ENCODE data around the gene CLEC1B. TPM values are rescaled to one million over a fixed set of nuclear protein-coding genes. Genes with fewer than 3 reads are reported as not detected.
"Not testable (repeated sequence)": the region's sequence is repeated elsewhere in the genome, so short reads cannot be mapped to it uniquely, and the experiment has no call there.

The CLEC1B gene
- polyA plus RNA-seq, 4 donors, result 0.49 to 1.8 (median 0.79) TPM

DNA sequence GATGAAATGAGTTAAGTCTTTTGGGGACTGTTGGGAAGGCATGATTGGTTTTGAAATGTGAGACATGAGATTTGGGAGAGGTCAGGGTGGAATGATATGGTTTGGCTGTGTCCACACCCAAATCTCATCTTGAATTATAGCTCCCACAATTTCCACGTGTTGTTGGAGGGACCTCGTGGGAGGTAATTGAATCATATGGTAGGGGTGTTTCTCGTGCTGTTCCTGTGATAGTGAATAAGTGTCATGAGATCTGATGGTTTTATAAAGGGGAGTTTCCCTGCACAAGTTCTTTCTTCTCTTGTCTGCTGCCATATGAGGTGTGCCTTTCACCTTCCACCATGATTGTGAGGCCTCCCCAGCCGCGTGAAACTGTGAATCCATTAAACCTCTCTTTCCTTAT lies 22.3 kb downstream of the CLEC1B start:
- DNase-seq (ENCODE audit: low read depth in 4 of 4, low spot score in 3 of 4), result not testable (repeated sequence)

GRCh38 chr12:9975614-9976013 lies 23.3 kb downstream of the CLEC1B start:
- no peak for DNase-seq (ENCODE audit: low read depth in 4 of 4, low spot score in 3 of 4)

GRCh38 chr12:9974731-9975130 lies 24.2 kb downstream of the CLEC1B start:
- not testable (repeated sequence) for DNase-seq (ENCODE audit: low read depth in 4 of 4, low spot score in 3 of 4)

- no peak for DNase-seq (ENCODE audit: low read depth in 4 of 4, low spot score in 3 of 4)
Observed at GRCh38 chr12:9973949-9974348, 25.0 kb downstream of the CLEC1B start.

GRCh38 chr12:9971181-9971580 lies 27.7 kb downstream of the CLEC1B start, which contains the start of gene CLEC12A:
CLEC12A (plus strand) TSS chr12:9971409; CDS start chr12:9971597, 188 bp downstream.
- DNase-seq (ENCODE audit: low read depth in 4 of 4, low spot score in 3 of 4), result no peak

- DNase-seq (ENCODE audit: low read depth in 4 of 4, low spot score in 3 of 4), result no peak
Observed at GRCh38 chr12:9969673-9970072, 29.2 kb downstream of the CLEC1B start.

- DNase-seq (ENCODE audit: low read depth in 4 of 4, low spot score in 3 of 4), result no peak
Observed at GRCh38 chr12:9961901-9962300, 37.0 kb downstream of the CLEC1B start.

GRCh38 chr12:9961106-9961505 lies 37.8 kb downstream of the CLEC1B start:
- no peak for DNase-seq (ENCODE audit: low read depth in 4 of 4, low spot score in 3 of 4)

DNA sequence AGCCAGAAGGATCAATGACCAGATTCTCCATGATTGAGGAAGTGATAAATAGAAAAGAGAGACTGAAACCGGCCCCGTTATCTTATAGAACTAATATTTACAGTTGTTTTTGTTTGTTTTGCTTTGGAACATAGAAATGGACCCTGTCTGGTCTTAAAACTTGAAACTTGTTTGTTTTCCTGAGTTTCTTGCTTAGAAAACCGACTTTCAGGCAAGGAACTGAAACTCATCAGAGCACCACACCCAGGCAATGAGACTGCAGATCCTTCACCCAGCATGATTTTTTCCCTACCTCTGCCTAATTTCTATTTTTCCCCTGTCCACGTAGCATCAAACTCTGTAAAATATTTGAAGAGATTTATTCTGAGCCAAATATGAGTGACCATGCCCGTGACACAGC lies 38.3 kb downstream of the CLEC1B start:
- DNase-seq (ENCODE audit: low read depth in 4 of 4, low spot score in 3 of 4), result no peak

DNA sequence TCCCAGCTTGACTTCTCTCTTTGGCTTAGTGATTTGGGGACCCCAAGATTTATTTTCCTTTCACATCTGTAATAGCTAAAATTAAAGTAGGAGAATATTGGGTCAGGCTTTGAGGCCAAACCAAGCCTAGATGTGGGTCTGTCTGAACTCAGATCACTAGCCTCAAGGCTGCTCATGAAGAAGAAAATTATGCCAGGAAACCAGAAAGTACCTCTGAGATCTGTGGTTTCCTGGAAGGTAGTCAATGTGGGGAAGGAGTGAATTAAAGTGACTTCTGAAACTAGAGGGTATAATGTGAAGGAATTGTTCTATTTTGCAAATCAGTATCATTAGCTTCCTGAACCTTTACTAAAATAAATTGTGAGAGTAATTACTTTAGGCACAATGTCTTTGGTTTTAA lies 41.1 kb downstream of the CLEC1B start:
- DNase-seq (ENCODE audit: low read depth in 4 of 4, low spot score in 3 of 4), result no peak

DNA sequence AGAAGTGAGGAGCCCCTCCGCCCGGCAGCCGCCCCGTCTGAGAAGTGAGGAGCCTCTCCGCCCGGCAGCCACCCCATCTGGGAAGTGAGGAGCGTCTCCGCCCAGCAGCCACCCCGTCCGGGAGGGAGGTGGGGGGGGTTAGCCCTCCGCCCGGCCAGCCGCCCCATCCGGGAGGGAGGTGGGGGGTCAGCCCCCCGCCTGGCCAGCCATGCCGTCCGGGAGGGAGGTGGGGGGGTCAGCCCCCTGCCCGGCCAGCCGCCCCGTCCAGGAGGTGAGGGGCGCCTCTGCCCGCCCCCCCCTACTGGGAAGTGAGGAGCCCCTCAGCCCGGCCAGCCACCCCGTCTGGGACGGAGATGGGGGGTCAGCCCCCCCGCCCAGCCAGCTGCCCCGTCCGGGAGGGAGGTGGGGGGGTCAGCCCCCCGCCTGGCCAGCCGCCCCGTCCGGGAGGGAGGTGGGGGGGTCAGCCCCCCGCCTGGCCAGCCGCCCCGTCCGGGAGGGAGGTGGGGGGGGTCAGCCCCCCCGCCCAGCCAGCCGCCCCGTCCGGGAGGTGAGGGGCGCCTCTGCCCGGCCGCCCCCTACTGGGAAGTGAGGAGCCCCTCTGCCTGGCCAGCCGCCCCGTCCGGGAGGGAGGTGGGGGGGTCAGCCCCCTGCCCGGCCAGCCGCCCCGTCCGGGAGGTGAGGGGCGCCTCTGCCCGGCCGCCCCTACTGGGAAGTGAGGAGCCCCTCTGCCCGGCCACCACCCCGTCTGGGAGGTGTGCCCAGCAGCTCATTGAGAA lies 45.8 kb downstream of the CLEC1B start:
- DNase-seq (ENCODE audit: low read depth in 4 of 4, low spot score in 3 of 4), result not testable (repeated sequence)

DNA sequence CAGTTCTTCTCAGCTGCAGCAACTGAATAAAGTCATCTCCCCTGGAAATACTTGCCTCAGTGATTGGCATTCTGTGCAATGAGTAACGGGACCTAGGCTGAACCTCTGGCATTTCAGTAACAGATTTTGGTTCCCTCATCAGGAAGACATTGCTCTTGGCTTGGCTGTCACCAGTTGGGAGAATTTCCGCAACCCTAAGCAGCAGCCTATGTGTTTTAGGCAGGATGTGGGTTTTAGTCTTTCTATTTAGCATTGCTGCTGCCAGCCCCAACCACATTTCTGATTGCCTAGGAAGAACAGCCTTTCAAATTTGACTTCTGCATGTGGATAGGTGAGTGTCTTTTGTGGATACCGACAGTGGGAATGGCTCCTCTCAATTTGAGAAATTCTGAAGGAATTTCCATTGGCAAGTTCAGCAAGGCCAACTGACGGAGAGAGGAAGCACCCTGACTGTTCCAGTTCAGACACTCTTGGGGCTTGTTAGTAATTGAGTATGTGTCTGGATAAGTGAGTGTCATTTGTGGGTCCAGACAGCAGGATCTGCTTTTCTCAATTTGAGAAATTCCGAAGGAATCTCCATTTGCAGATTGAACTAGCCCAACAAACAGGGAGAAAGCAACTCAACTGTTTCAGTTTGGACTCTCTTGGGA lies 47.8 kb downstream of the CLEC1B start:
- no peak for DNase-seq (ENCODE audit: low read depth in 4 of 4, low spot score in 3 of 4)

DNA sequence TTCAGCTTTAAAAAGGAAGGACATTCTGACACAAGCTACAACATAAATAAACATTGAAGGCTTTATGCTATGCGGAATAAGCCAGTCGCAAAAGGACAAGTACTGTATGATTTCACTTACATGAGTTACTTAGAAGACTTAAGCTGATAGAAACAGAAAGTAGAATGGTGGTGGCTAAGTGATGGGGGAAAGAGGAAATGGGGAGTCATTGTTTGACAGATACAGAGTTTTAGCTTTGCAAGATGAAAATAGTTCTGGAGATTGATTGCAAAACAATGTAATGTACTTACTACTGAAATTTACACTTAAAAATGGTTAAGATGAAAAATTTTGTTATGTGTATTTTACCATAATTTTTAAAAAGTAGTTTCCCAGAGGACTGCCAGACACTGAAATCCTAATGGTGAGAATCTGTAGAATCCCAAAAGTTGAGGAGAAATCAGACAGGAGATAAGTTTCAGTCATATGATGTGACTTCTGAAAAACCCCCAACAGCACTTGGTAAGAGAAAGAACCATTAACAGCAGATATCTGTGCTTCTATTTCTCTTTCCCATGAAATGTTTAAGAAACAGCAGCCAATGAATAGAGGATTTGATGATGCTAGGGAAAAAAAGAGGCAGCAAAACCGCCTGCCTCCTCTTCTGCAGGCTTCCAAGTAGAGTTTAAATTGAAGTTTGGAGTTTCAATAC lies 50.2 kb downstream of the CLEC1B start:
- DNase-seq (ENCODE audit: low read depth in 4 of 4, low spot score in 3 of 4), result no peak

DNA sequence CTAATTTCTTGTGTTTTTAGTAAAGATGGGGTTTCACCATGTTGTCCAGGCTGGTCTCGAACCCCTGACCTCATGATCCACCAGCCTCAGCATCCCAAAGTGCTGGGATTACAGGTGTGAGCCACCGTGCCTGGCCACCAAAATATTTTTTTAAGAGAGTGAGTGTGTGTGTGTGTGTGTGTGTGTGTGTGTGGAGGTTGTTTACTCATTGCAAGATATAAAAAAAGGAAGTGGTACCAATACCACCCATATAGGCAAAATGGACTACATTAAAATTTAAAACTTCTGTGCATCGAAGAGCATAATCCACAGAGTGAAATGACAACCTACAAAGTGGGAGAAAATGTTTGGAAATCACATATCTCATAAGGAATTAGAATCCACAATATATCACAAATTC lies 51.2 kb downstream of the CLEC1B start:
- no peak for DNase-seq (ENCODE audit: low read depth in 4 of 4, low spot score in 3 of 4)

DNA sequence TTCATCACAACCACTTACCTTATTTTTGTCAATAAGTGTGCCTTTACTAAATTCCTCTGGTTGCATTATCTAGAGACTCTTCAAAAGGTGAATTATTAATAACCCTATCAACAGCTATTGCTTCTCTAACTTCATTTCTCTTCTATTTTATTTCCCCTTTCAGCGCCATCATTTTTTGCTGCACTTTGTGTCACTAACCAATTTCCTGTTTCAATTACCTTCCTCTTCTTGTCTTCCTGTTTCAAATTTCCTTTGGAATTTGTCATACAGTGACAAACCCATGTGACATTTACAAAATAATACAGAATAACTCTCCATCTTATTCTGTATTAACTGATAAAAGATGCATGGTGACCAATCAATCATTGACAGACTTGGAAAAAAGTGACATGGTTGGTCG lies 54.5 kb downstream of the CLEC1B start:
- no peak for DNase-seq (ENCODE audit: low read depth in 4 of 4, low spot score in 3 of 4)

- DNase-seq (ENCODE audit: low read depth in 4 of 4, low spot score in 3 of 4), result no peak
Observed at GRCh38 chr12:9943240-9943639, 55.7 kb downstream of the CLEC1B start.

Other genes starting within 250 kb of the CLEC1B start
- gene CD69, start 238.2 kb downstream of the CLEC1B start, polyA plus RNA-seq (ENCODE audit: insufficient read length in 4 of 4), result 1 to 10 TPM; 1.4 to 8.8 (median 1.6) TPM
- gene KLRF1, start 171.6 kb downstream of the CLEC1B start, polyA plus RNA-seq (ENCODE audit: insufficient read length in 4 of 4), result 1 to 10 TPM in 2 of 4 donors, under 1 TPM in 2; 0.42 to 1.3 (median 0.84) TPM
- 1 to 10 TPM; 2.6 to 4.2 (median 3.6) TPM for gene CLEC2B, start 129.8 kb downstream of the CLEC1B start, polyA plus RNA-seq (ENCODE audit: insufficient read length in 4 of 4)
- not detected for gene KLRF2, start 117.6 kb downstream of the CLEC1B start, polyA plus RNA-seq (ENCODE audit: insufficient read length in 4 of 4)
- gene CLEC2A, start 66.8 kb downstream of the CLEC1B start, polyA plus RNA-seq (ENCODE audit: insufficient read length in 4 of 4), result not detected
- gene CLEC12A, start 27.7 kb downstream of the CLEC1B start, polyA plus RNA-seq (ENCODE audit: insufficient read length in 4 of 4), result 1 to 10 TPM in 3 of 4 donors, under 1 TPM in 1; 0.68 to 1.9 (median 1.2) TPM
- under 1 TPM in 2 of 4 donors, not detected in 2; 0.14 to 0.24 TPM for gene CLEC12B, start 11.5 kb upstream of the CLEC1B start, polyA plus RNA-seq (ENCODE audit: insufficient read length in 4 of 4)
- gene CLEC9A, start 31.6 kb upstream of the CLEC1B start, polyA plus RNA-seq (ENCODE audit: insufficient read length in 4 of 4), result under 1 TPM; 0.10 to 0.33 (median 0.24) TPM
- 1 to 10 TPM; 2.6 to 4.7 (median 4.0) TPM for gene CLEC1A, start 99.9 kb upstream of the CLEC1B start, polyA plus RNA-seq (ENCODE audit: insufficient read length in 4 of 4)
- 1 to 10 TPM; 1.6 to 3.2 (median 2.3) TPM for gene CLEC7A, start 131.1 kb upstream of the CLEC1B start, polyA plus RNA-seq (ENCODE audit: insufficient read length in 4 of 4)
- 1 to 10 TPM in 1 of 4 donors, under 1 TPM in 3; 0.61 to 1.2 (median 0.81) TPM for gene OLR1, start 173.0 kb upstream of the CLEC1B start, polyA plus RNA-seq (ENCODE audit: insufficient read length in 4 of 4)
- gene TMEM52B, start 179.9 kb upstream of the CLEC1B start, polyA plus RNA-seq (ENCODE audit: insufficient read length in 4 of 4), result 100 to 1,000 TPM in 3 of 4 donors, 1 to 10 TPM in 1; 2.8 to 166 (median 143) TPM
- gene GABARAPL1, start 213.8 kb upstream of the CLEC1B start, polyA plus RNA-seq (ENCODE audit: insufficient read length in 4 of 4), result 10 to 100 TPM; 53.3 to 84.8 (median 67.4) TPM